MG63 (cell line): ENCODE measurements around the gene NYAP1. TPM values are rescaled to one million over a fixed set of nuclear protein-coding genes. Genes with fewer than 3 reads are reported as not detected.

Source experiments
- total RNA-seq: library from RNA; depleted of rRNA; stranded (reverse); fragments of >200 nt; shearing (Covaris generic); gene quantifications from 2 replicates; pipeline ENCODE4 v1.2.3, GENCODE V29; 2014; ENCODE audit warnings: low replicate concordance; rRNA removed

Gene NYAP1
- total RNA-seq, 1 experiment from 2014 or later: not detected

Other genes starting within 250 kb of the NYAP1 start
- not detected in 2 replicates for gene SPDYE3, start 176.2 kb upstream of the NYAP1 start, total RNA-seq
- 6.2 and 7.2 TPM in 2 replicates for gene PILRB, start 125.8 kb upstream of the NYAP1 start, total RNA-seq
- gene PILRA, start 110.4 kb upstream of the NYAP1 start, total RNA-seq: not detected in 2 replicates
- 5.1 and 6.8 TPM in 2 replicates for gene ZCWPW1, start 55.2 kb upstream of the NYAP1 start, total RNA-seq
- gene MEPCE, start 54.1 kb upstream of the NYAP1 start, total RNA-seq: 46.1 and 57.3 TPM in 2 replicates
- gene PPP1R35, start 47.4 kb upstream of the NYAP1 start, total RNA-seq: 12.9 and 25.1 TPM in 2 replicates
- gene SPACDR, start 19.7 kb upstream of the NYAP1 start, total RNA-seq: 0.56 TPM in 1 of 2 replicates, not detected in the other
- 5.7 and 27.7 TPM in 2 replicates for gene TSC22D4, start 4.7 kb upstream of the NYAP1 start, total RNA-seq
- 5.8 and 10.2 TPM in 2 replicates for gene AGFG2, start 55.3 kb downstream of the NYAP1 start, total RNA-seq
- gene SAP25, start 90.0 kb downstream of the NYAP1 start, total RNA-seq: not detected in 2 replicates
- gene LRCH4, start 102.2 kb downstream of the NYAP1 start, total RNA-seq: 3.8 and 6.3 TPM in 2 replicates
- 1.0 and 1.2 TPM in 2 replicates for gene FBXO24, start 102.4 kb downstream of the NYAP1 start, total RNA-seq
- 53.5 and 1,171 TPM in 2 replicates for gene PCOLCE, start 118.4 kb downstream of the NYAP1 start, total RNA-seq
- 1.8 and 5.9 TPM in 2 replicates for gene MOSPD3, start 128.6 kb downstream of the NYAP1 start, total RNA-seq
- gene TFR2, start 157.6 kb downstream of the NYAP1 start, total RNA-seq: 0.33 TPM in 1 of 2 replicates, not detected in the other
- gene ACTL6B, start 172.5 kb downstream of the NYAP1 start, total RNA-seq: not detected in 2 replicates
- 128 and 174 TPM in 2 replicates for gene GNB2, start 189.8 kb downstream of the NYAP1 start, total RNA-seq
- gene GIGYF1, start 210.3 kb downstream of the NYAP1 start, total RNA-seq: 9.1 and 9.2 TPM in 2 replicates
- 41.5 and 92.8 TPM in 2 replicates for gene POP7, start 222.2 kb downstream of the NYAP1 start, total RNA-seq
- not detected in 2 replicates for gene EPO, start 236.5 kb downstream of the NYAP1 start, total RNA-seq
- gene ZAN, start 249.7 kb downstream of the NYAP1 start, total RNA-seq: not detected in 2 replicates